Measurements from ENCODE around the gene SIDT1.
A peak's percentile ranks its signal among the peaks of the same experiment; 100 is the strongest.

Gene SIDT1

GRCh38 chr3:113508966-113509365 is 23.4 kb upstream of the SIDT1 start:
- Histone ChIP-seq H3K4me2 (ENCODE audit: low read depth, low read length, poor library complexity, severe bottlenecking) (no peak overlapping the region), H3K4me1 (ENCODE audit: insufficient read depth, low read length, poor library complexity, severe bottlenecking) (peaks cover 7% of the 10 kb centered on the region), H2AFZ (ENCODE audit: low read length) (no peak overlapping the region), H3K79me2 (ENCODE audit: insufficient read depth, low read length) (no peaks in the 10 kb centered on the region; the same call in 1 of the 2 replicates), H3K36me3 (ENCODE audit: insufficient read depth, low read length) (peaks cover 12% of the 10 kb centered on the region; the same call in 1 of the 2 replicates), H3F3A (ENCODE audit: low read depth) (no peaks in the 10 kb centered on the region), H3K9me3 (ENCODE audit: insufficient read depth, low read depth, low read length) (no peaks in the 10 kb centered on the region; the same call in 1 of the 2 replicates), H3K27me3 (ENCODE audit: insufficient read depth, low read length, poor library complexity, severe bottlenecking) (no peaks in the 10 kb centered on the region), H3K9ac (ENCODE audit: low read depth, low read length, poor library complexity, severe bottlenecking) (no peak overlapping the region), H3K4me3 (ENCODE audit: low read length, poor library complexity, severe bottlenecking) (no peak overlapping the region), H4K20me1 (ENCODE audit: insufficient read depth, low read length, poor library complexity, severe bottlenecking) (no peaks in the 10 kb centered on the region), H3K9me2 (replicated peaks; ENCODE audit: low read depth, low read length) (no peaks in the 10 kb centered on the region)
- no peak for TF ChIP-seq EZH2phosphoT487 (IDR thresholded peaks at IDR 0.05; ENCODE audit: borderline replicate concordance)
- TF ChIP-seq, protein P1, sequence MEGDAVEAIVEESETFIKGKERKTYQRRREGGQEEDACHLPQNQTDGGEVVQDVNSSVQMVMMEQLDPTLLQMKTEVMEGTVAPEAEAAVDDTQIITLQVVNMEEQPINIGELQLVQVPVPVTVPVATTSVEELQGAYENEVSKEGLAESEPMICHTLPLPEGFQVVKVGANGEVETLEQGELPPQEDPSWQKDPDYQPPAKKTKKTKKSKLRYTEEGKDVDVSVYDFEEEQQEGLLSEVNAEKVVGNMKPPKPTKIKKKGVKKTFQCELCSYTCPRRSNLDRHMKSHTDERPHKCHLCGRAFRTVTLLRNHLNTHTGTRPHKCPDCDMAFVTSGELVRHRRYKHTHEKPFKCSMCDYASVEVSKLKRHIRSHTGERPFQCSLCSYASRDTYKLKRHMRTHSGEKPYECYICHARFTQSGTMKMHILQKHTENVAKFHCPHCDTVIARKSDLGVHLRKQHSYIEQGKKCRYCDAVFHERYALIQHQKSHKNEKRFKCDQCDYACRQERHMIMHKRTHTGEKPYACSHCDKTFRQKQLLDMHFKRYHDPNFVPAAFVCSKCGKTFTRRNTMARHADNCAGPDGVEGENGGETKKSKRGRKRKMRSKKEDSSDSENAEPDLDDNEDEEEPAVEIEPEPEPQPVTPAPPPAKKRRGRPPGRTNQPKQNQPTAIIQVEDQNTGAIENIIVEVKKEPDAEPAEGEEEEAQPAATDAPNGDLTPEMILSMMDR (conservative IDR thresholded peaks at IDR 0.05; ENCODE audit: low read length), result no peak

DNA sequence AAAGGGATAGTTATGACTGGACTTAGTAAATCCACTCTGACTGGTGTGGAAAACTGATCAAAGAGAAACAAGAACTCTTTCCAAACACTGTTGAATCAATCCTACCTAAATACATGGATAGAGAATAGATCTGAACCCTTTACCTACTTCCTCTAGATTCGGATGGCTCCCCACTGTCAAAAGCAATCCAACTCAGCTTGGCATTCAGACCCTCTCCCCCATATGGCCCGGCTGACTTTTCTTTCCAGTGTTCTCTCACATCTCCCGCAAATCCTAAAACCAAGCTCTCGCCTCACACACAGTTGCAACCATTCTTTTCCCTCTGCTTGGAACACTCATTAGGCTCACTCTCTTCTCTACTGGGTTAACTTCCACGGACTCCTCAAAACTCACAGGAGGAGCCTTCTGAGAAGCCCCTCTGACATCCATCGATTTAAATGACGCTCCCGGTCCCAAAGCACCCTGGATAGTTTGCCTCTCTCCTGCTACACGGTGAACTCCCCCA is 18.0 kb upstream of the SIDT1 start:
- Histone ChIP-seq H3K36me3 (ENCODE audit: insufficient read depth, low read length) (no peaks in the 10 kb centered on the region), H3K4me2 (ENCODE audit: low read depth, low read length, poor library complexity, severe bottlenecking) (peak overlapping the region; percentile 90), H3K4me3 (ENCODE audit: low read length, poor library complexity, severe bottlenecking) (peak overlapping the region; percentile 95), H3K4me1 (ENCODE audit: insufficient read depth, low read length, poor library complexity, severe bottlenecking) (peaks cover 19% of the 10 kb centered on the region), H3K9ac (ENCODE audit: low read depth, low read length, poor library complexity, severe bottlenecking) (peak overlapping the region; percentile 77), H3K9me2 (replicated peaks; ENCODE audit: low read depth, low read length) (no peaks in the 10 kb centered on the region), H4K20me1 (ENCODE audit: insufficient read depth, low read length, poor library complexity, severe bottlenecking) (no peaks in the 10 kb centered on the region), H3K27me3 (ENCODE audit: insufficient read depth, low read length, poor library complexity, severe bottlenecking) (peaks cover 9% of the 10 kb centered on the region), H3K9me3 (ENCODE audit: insufficient read depth, low read depth, low read length) (no peaks in the 10 kb centered on the region; the same call in 1 of the 2 replicates), H3F3A (ENCODE audit: low read depth) (no peaks in the 10 kb centered on the region), H2AFZ (ENCODE audit: low read length) (peak overlapping the region; percentile 98), H3K79me2 (ENCODE audit: insufficient read depth, low read length) (peaks cover 5% of the 10 kb centered on the region; the same call in 1 of the 2 replicates)
- TF ChIP-seq EZH2phosphoT487 (IDR thresholded peaks at IDR 0.05; ENCODE audit: borderline replicate concordance), result no peak
- TF ChIP-seq, protein P1 (conservative IDR thresholded peaks at IDR 0.05; ENCODE audit: low read length), result no peak

GRCh38 chr3:113516115-113516505 is 16.2 kb upstream of the SIDT1 start:
- TF ChIP-seq, protein P1 (conservative IDR thresholded peaks at IDR 0.05; ENCODE audit: low read length), result no peak
- no peak for TF ChIP-seq EZH2phosphoT487 (IDR thresholded peaks at IDR 0.05; ENCODE audit: borderline replicate concordance)
- no peaks in the 10 kb centered on the region for H3K9me3 ChIP-seq (ENCODE audit: insufficient read depth, low read depth, low read length)
- peak overlapping the region; percentile 77 for H3K9ac ChIP-seq (ENCODE audit: low read depth, low read length, poor library complexity, severe bottlenecking)
- peaks cover 15% of the 10 kb centered on the region for H3K27me3 ChIP-seq (ENCODE audit: insufficient read depth, low read length, poor library complexity, severe bottlenecking)
- H3K4me1 ChIP-seq (ENCODE audit: insufficient read depth, low read length, poor library complexity, severe bottlenecking), result peaks cover 19% of the 10 kb centered on the region
- H3K36me3 ChIP-seq (ENCODE audit: insufficient read depth, low read length), result no peaks in the 10 kb centered on the region
- H4K20me1 ChIP-seq (ENCODE audit: insufficient read depth, low read length, poor library complexity, severe bottlenecking), result no peaks in the 10 kb centered on the region
- peak overlapping the region; percentile 98 for H2AFZ ChIP-seq (ENCODE audit: low read length)
- H3F3A ChIP-seq (ENCODE audit: low read depth), result no peaks in the 10 kb centered on the region
- H3K9me2 ChIP-seq (replicated peaks; ENCODE audit: low read depth, low read length), result no peaks in the 10 kb centered on the region
- peak overlapping the region; percentile 95 for H3K4me3 ChIP-seq (ENCODE audit: low read length, poor library complexity, severe bottlenecking)
- peak overlapping the region; percentile 90 for H3K4me2 ChIP-seq (ENCODE audit: low read depth, low read length, poor library complexity, severe bottlenecking)
- H3K79me2 ChIP-seq (ENCODE audit: insufficient read depth, low read length), result peaks cover 5% of the 10 kb centered on the region; the same call in 1 of the 2 replicates
